SK-N-SH treated with all-trans-retinoic acid at 6 μM for 48 hours (cell line): Measurements from ENCODE around the gene CFAP65.

Experiments used
- BACH2 ChIP-seq: fragments of 250-450 bp; sonication (Bioruptor Pico); IDR thresholded peaks from 2 replicates; pipeline ENCODE4 v1.9.0; 2021; ENCODE audit warnings: mild to moderate bottlenecking, borderline replicate concordance
- ISL1 ChIP-seq: fragments of 250-450 bp; sonication (Bioruptor Pico); IDR thresholded peaks from 2 replicates; pipeline ENCODE4 v2.1.2; 2022; ENCODE audit warnings: mild to moderate bottlenecking, moderate library complexity
- PPARA ChIP-seq: fragments of 250-450 bp; sonication (Bioruptor Pico); IDR thresholded peaks from 2 replicates; pipeline ENCODE4 v1.5.0; 2020; ENCODE audit warnings: mild to moderate bottlenecking, borderline replicate concordance
- RARB ChIP-seq: fragments of 250-450 bp; sonication (Bioruptor Pico); IDR thresholded peaks from 2 replicates; pipeline ENCODE4 v1.8.0; 2021; ENCODE audit warnings: mild to moderate bottlenecking, moderate library complexity
- SNAI2 ChIP-seq: fragments of 250-450 bp; sonication (Bioruptor Pico); IDR thresholded peaks from 2 replicates; pipeline ENCODE4 v1.5.0; 2020; ENCODE audit warnings: mild to moderate bottlenecking, moderate library complexity
- TOX ChIP-seq: fragments of 250-450 bp; sonication (Bioruptor Pico); IDR thresholded peaks from 2 replicates; pipeline ENCODE4 v1.8.0; 2021; ENCODE audit warnings: mild to moderate bottlenecking, moderate library complexity, borderline replicate concordance
- ZFP3 ChIP-seq: fragments of 250-450 bp; sonication (Bioruptor Pico); IDR thresholded peaks from 2 replicates; pipeline ENCODE4 v1.5.0; 2020; ENCODE audit warnings: mild to moderate bottlenecking, moderate library complexity
- ZFP30 ChIP-seq: fragments of 450-650 bp; formaldehyde crosslinking; IDR thresholded peaks from 2 replicates; pipeline ENCODE4 v1.5.0; 2022; ENCODE audit warnings: mild to moderate bottlenecking, moderate library complexity
- ZNF565 ChIP-seq: fragments of 450-650 bp; formaldehyde crosslinking; conservative IDR thresholded peaks from 2 replicates; pipeline ENCODE4 v1.5.0; 2020; ENCODE audit warnings: low read depth, mild to moderate bottlenecking, moderate library complexity
- ZNF70 ChIP-seq: fragments of 450-650 bp; formaldehyde crosslinking; IDR thresholded peaks from 2 replicates; pipeline ENCODE4 v1.5.0; 2020; ENCODE audit warnings: mild to moderate bottlenecking, moderate library complexity

DNA sequence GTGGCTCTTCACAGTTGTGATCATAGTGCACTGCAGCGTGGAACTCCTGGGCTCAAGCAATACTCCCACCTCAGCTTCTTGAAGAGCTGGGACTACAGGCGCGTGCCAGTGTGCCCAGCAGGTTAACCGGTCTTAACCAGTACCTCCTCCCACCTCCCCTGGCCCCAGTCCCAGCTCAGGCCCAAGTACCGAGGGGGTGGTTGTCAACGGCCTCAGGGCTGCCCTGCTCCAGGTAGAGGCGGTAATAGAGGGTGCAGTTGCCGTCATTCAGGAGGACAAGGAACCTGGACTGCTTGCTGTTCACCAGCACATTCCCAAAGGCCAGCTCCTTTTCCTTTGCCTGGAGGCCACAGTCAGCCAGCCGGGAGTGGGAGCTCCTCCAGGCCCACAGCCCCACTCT is 19.7 kb downstream of the CFAP65 start:
- TF ChIP-seq ZNF70 (no peak), BACH2 (no peak), TOX (CRISPR knock-in tag) (no peak), ZFP3 (CRISPR knock-in tag) (no peak), ZFP30 (no peak), SNAI2 (CRISPR knock-in tag) (no peak), ZNF565 (CRISPR knock-in tag) (no peak), PPARA (no peak), RARB (CRISPR knock-in tag) (no peak), ISL1 (CRISPR knock-in tag) (no peak)
